Psoas muscle (tissue), 8 donors: ENCODE data around the gene GRIN3A. TPM values are rescaled to one million over a fixed set of nuclear protein-coding genes. Genes with fewer than 3 reads are reported as not detected.
"Not testable (repeated sequence)": the region's sequence is repeated elsewhere in the genome, so short reads cannot be mapped to it uniquely, and the experiment has no call there.

Source experiments
- ATAC-seq, 4 donors: fragments of 200-7000 bp; cut with Tn5 transposase; one replicate each; pipeline ENCODE4 v1.9.1; 2020; ENCODE audit warnings: moderate library complexity in 3 of 4, mild to moderate bottlenecking in 2 of 4
- DNase-seq, 2 donors: peaks; one replicate each; pipeline ENCODE4 v3.0.0-alpha.2; 2020
- H3K27ac ChIP-seq: fragments of 200-600 bp; one replicate; pipeline ENCODE4 v1.8.0; 2022
- H3K27me3 ChIP-seq, 3 donors: fragments of 200-600 bp in 1 of 3; one replicate each; pipeline versions ENCODE4 v1.6.1 to v1.8.0; 2013 to 2022; ENCODE audit warnings: low read length in 2 of 3, mild to moderate bottlenecking in 2 of 3, moderate library complexity in 1 of 3; ENCODE audit not compliant: insufficient read depth in 3 of 3
- H3K36me3 ChIP-seq, 2 donors: fragments of 200-600 bp in 1 of 2; one replicate each; pipeline versions ENCODE4 v1.6.1 to v1.8.0; 2013 to 2022; ENCODE audit warnings: low read depth in 1 of 2, mild to moderate bottlenecking in 1 of 2, moderate library complexity in 1 of 2; ENCODE audit not compliant: insufficient read depth in 1 of 2
- H3K4me1 ChIP-seq: fragments of 200-600 bp; one replicate; pipeline ENCODE4 v1.8.0; 2022
- H3K4me3 ChIP-seq: fragments of 200-600 bp; one replicate; pipeline ENCODE4 v1.8.0; 2022; ENCODE audit warnings: mild to moderate bottlenecking
- H3K9me3 ChIP-seq: fragments of 200-600 bp; one replicate; pipeline ENCODE4 v1.8.0; 2022
- WGBS, 3 donors: extraction: QIAGEN DNeasy Blood & Tissue Kit; methylation state at CpG; one replicate each; pipeline versions ENCODE4 v1.1.6 to v1.1.7; 2013; 5-methylcytosine and 5-hydroxymethylcytosine counted together
- intact Hi-C, 2 donors: fragments of 100-400 bp; cut with DNase I; formaldehyde crosslinking; loops; one replicate each; pipeline versions ENCODE4 v1.11.0 to v1.14.2; 2022
- polyA plus RNA-seq, 3 donors: library from polyadenylated mRNA; stranded (reverse); fragments of 200-250 nt; gene quantifications; one replicate each; pipeline ENCODE4 v1.2.3, GENCODE V29; 2013
- total RNA-seq, 4 donors: library from RNA; stranded (reverse); fragmentation: NEBNext Ultra II Directional in 2 of 4; extraction: Animal tissue kit (Norgen Biotek cat#: 25700) in 2 of 4; gene quantifications; one replicate each; pipeline versions ENCODE4 v1.2.1 to v1.2.4, GENCODE V29; 2021 to 2023
- TF ChIP-seq, protein P1 (sequence below): fragments of 200-600 bp; IDR thresholded peaks from one replicate; pipeline ENCODE4 v1.8.0; 2022; ENCODE audit warnings: antibody characterized with exemption
- donor health status: healthy with polysubstance abuse.
- donor health status: DM: no; HTN: no; CAD: no; lungs with moderate emphysema.
- donor health status: Bipolar disorder and iron deficiency.
- donor health status: healthy.
- donor health status: DM: yes; HTN: yes; CAD: no.
- donor health status: DM: no; HTN: no; CAD: no.
- donor health status: DM: no; HTN: no; CAD: no.
- donor health status: DM: yes; HTN: yes; CAD: no.

GRIN3A gene
- total and polyA plus RNA-seq, 7 donors: 0.01 to 0.04 TPM; not detected in 5

DNA sequence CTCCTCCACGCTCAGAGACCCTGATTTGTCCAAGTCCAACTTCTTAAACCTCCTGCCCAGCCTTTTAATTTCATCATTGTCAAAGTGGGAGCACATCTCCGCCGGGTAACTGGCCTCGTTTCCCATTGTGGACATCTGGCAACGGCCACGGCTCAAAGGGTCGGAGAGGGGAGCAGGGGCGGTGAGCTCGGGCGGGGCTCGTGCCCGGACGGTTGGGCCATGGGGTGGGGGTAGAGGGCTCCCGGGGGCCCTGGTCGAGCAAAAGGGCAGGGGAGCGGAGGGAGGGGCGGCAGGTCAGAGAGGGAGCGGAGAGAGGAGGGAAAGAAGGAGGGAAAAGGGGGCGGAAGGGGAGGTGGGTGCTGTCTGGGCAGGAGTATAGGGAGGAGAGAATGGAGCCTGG, 143.7 kb downstream of the GRIN3A start, which contains the start of gene PPP3R2:
Gene PPP3R2, minus strand, starts transcription at position 174 of the 400 bp plus-strand sequence. Its CDS starts 48 bp downstream, at position 126.
- DNase-seq (no peak), ATAC-seq (no peak)
- Histone ChIP-seq H3K27me3 (peaks cover 0 to 3% (median 0%) of the 10 kb centered on the region in 3 donors), H3K9me3 (no peaks in the 10 kb centered on the region), H3K4me3 (no peak within 1 kb of the TSS), H3K27ac (no peak within 1 kb of the TSS), H3K36me3 (no peaks in the 10 kb centered on the region), H3K4me1 (no peaks in the 10 kb centered on the region)
- 88 to 92% (median 91%) methylated on average over 19 of the region's 19 CpGs for WGBS, 3 donors
- intact Hi-C loops: no loop called here
- TF ChIP-seq, protein P1, sequence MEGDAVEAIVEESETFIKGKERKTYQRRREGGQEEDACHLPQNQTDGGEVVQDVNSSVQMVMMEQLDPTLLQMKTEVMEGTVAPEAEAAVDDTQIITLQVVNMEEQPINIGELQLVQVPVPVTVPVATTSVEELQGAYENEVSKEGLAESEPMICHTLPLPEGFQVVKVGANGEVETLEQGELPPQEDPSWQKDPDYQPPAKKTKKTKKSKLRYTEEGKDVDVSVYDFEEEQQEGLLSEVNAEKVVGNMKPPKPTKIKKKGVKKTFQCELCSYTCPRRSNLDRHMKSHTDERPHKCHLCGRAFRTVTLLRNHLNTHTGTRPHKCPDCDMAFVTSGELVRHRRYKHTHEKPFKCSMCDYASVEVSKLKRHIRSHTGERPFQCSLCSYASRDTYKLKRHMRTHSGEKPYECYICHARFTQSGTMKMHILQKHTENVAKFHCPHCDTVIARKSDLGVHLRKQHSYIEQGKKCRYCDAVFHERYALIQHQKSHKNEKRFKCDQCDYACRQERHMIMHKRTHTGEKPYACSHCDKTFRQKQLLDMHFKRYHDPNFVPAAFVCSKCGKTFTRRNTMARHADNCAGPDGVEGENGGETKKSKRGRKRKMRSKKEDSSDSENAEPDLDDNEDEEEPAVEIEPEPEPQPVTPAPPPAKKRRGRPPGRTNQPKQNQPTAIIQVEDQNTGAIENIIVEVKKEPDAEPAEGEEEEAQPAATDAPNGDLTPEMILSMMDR: no peak

DNA sequence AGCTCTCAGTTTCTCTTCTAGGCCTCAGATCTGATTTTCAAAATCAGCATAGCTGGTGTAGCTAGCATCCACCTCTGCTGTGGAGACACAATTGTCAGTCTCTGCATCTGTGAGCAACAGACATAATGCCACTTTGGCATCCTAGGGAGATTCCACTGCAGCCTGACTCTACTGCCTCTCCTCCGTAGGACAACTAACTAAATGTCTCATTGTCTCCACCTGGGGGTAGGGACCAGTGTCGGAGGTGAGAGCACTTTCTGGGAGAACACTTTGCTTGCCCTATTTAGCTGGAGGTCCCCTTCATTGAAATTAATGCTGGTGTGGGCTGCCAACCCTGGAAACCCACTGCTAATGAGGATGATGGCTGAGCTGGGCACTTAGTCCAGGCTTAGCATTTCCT, 145.1 kb downstream of the GRIN3A start:
- Histone ChIP-seq H3K4me3 (no peak overlapping the region), H3K9me3 (no peaks in the 10 kb centered on the region), H3K27me3 (no peaks in the 10 kb centered on the region), H3K4me1 (no peaks in the 10 kb centered on the region), H3K27ac (no peak overlapping the region), H3K36me3 (no peaks in the 10 kb centered on the region)
- no peak for ATAC-seq
- intact Hi-C loops: no loop called here
- DNase-seq: no peak
- 68 to 74% (median 69%) methylated on average over 2 of the region's 2 CpGs for WGBS, 3 donors
- TF ChIP-seq, protein P1: no peak

DNA sequence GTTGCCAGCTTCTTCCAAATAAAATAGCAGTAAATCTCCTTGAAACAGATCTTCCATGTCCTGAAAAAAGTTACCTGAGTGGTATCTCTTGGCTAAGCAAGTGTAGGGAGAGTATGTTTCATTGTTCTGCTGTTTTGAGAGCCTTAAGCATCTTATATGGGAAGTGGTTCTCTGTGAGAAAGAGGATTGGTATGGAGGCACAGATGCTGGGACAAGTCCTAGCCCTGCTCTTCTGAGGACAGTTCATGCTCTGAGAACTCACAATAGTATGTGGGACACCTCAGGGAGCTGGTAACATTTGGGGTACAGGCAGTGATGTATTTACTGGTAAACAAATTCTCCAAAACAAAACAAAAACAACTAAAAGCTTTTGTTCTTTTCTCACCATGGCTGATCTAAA, 145.7 kb downstream of the GRIN3A start:
- DNase-seq (no peak), ATAC-seq (no peak)
- Histone ChIP-seq H3K36me3 (no peaks in the 10 kb centered on the region), H3K9me3 (no peaks in the 10 kb centered on the region), H3K27ac (no peak overlapping the region), H3K27me3 (no peaks in the 10 kb centered on the region), H3K4me3 (no peak overlapping the region), H3K4me1 (no peaks in the 10 kb centered on the region)
- intact Hi-C loops: no loop called here
- TF ChIP-seq, protein P1: no peak

DNA sequence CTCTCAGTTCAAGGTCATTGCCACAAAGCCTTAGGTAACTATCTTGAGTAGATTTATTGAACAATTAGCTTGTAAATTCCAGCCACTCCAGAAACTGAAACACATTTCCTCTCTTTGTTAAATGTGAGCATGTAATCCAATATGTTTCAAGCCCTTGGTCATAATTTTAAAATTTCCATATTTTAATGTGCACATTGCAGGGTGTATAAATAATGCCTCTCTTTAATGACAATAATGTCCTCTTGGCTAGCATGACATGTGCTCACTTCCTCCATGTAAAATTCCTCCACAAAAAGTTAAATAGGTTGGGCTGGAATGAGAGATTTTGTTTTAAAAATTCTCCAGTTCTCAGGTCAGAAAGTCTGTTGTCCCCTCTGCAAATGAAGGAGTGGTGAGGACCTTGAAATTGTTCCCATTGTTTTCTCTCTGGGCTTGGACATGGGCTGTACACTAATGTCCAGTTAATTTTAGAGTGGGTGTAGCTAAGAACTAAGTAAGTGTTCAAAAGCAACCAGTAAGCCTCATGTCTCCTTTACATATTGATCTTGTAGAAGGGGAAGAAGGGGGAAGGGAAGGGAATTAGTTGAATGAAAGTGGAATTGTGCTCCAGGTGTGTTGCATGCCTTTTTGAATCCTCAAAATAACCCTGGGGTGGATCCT, 146.5 kb downstream of the GRIN3A start:
- H3K36me3 ChIP-seq: no peaks in the 10 kb centered on the region
- no peak for DNase-seq
- no peak for ATAC-seq
- H3K4me3 ChIP-seq: no peak overlapping the region
- no peaks in the 10 kb centered on the region for H3K27me3 ChIP-seq
- TF ChIP-seq, protein P1: no peak
- intact Hi-C loops: no loop called here
- no peaks in the 10 kb centered on the region for H3K4me1 ChIP-seq
- no peak overlapping the region for H3K27ac ChIP-seq
- H3K9me3 ChIP-seq: no peaks in the 10 kb centered on the region

DNA sequence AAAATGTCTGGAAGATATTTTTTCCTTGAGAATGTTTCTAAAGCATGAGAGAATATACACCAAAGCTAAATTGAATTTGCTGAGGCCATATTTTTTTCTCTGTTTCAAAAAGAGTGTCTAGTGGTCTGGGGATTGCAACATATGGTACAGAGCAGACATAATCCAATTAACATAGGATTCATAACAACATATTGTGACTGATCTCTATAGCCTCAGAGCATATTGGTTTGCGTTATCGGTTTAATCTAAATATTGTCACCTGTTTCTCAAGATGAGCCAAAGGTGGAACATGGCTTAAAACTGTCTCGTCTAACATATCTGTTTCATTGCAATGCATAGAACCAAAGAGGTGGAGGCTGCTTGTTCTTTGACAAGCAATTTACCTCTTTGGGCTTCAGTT, 147.5 kb downstream of the GRIN3A start:
- Histone ChIP-seq H3K4me3 (no peak overlapping the region), H3K4me1 (no peaks in the 10 kb centered on the region), H3K36me3 (no peaks in the 10 kb centered on the region), H3K27me3 (no peaks in the 10 kb centered on the region), H3K9me3 (no peaks in the 10 kb centered on the region), H3K27ac (no peak overlapping the region)
- ATAC-seq (no peak), DNase-seq (no peak)
- TF ChIP-seq, protein P1: no peak
- intact Hi-C loops: no loop called here
- 79 to 88% (median 83%) methylated on average over 3 of the region's 3 CpGs for WGBS, 3 donors

DNA sequence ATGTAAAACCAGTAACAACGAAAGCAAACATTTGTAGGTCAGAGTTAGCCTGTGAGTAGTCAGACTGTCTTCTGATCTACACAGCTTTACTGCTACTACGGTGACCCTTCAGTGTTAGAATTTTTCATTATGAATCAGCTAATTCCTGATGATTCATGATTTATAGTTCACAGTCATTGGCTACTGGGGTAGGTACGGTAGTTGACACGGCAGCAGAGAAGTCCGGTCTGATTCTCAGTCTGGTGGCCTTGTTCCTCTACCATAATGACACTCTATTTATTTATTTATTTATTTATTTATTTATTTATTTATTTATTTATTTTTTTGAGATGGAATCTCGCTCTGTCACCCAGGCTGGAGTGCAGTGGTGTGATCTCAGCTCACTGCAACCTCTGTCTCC, 148.4 kb downstream of the GRIN3A start:
- H3K27me3 ChIP-seq, ATAC-seq, H3K36me3 ChIP-seq, DNase-seq, H3K9me3 ChIP-seq, H3K4me1 ChIP-seq, intact Hi-C loops, H3K27ac ChIP-seq, H3K4me3 ChIP-seq: not testable (repeated sequence)
- WGBS, 3 donors: 87 to 94% (median 90%) methylated on average over 6 of the region's 6 CpGs
